ENCODE data around the gene LCP2.

GRCh38 chr5:170225326-170226128 is 72.0 kb downstream of the LCP2 start:
- no peak for TF ChIP-seq ZNF133 (tag by site-specific recombination; IDR thresholded peaks at IDR 0.05)
- no peak for TF ChIP-seq ZFP41 (tag by site-specific recombination; IDR thresholded peaks at IDR 0.05; ENCODE audit: borderline replicate concordance)
- no peak for TF ChIP-seq ATF2 (tag by site-specific recombination; IDR thresholded peaks at IDR 0.05; ENCODE audit: low read depth)
- no peak for TF ChIP-seq REST (tag by site-specific recombination; IDR thresholded peaks at IDR 0.05)
- no peak for TF ChIP-seq KLF10 (tag by site-specific recombination; IDR thresholded peaks at IDR 0.05)
- TF ChIP-seq, protein P1, sequence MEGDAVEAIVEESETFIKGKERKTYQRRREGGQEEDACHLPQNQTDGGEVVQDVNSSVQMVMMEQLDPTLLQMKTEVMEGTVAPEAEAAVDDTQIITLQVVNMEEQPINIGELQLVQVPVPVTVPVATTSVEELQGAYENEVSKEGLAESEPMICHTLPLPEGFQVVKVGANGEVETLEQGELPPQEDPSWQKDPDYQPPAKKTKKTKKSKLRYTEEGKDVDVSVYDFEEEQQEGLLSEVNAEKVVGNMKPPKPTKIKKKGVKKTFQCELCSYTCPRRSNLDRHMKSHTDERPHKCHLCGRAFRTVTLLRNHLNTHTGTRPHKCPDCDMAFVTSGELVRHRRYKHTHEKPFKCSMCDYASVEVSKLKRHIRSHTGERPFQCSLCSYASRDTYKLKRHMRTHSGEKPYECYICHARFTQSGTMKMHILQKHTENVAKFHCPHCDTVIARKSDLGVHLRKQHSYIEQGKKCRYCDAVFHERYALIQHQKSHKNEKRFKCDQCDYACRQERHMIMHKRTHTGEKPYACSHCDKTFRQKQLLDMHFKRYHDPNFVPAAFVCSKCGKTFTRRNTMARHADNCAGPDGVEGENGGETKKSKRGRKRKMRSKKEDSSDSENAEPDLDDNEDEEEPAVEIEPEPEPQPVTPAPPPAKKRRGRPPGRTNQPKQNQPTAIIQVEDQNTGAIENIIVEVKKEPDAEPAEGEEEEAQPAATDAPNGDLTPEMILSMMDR (tag by site-specific recombination; IDR thresholded peaks at IDR 0.05): 0 out of 2 replicates have a peak, but pooled peaks have one; percentile 27
- no peak for TF ChIP-seq KLF16 (tag by site-specific recombination; IDR thresholded peaks at IDR 0.05)
- no peak for TF ChIP-seq ZNF274 (IDR thresholded peaks at IDR 0.05; ENCODE audit: low read length)
- no peak for TF ChIP-seq ZNF274 (tag by site-specific recombination; IDR thresholded peaks at IDR 0.05; ENCODE audit: borderline replicate concordance)
- TF ChIP-seq SP2 (tag by site-specific recombination; IDR thresholded peaks at IDR 0.05): no peak
- TF ChIP-seq ZSCAN30 (tag by site-specific recombination; IDR thresholded peaks at IDR 0.05): 0 out of 2 replicates have a peak, but pooled peaks have one; percentile 21
- TF ChIP-seq ZBTB8A (tag by site-specific recombination; IDR thresholded peaks at IDR 0.05): no peak
- no peak for TF ChIP-seq ZNF24 (tag by site-specific recombination; IDR thresholded peaks at IDR 0.05)
